Measurements from ENCODE around the gene ABCC9.
"Not testable (repeated sequence)": the region's sequence is repeated elsewhere in the genome, so short reads cannot be mapped to it uniquely, and the experiment has no call there.

The ABCC9 gene

DNA sequence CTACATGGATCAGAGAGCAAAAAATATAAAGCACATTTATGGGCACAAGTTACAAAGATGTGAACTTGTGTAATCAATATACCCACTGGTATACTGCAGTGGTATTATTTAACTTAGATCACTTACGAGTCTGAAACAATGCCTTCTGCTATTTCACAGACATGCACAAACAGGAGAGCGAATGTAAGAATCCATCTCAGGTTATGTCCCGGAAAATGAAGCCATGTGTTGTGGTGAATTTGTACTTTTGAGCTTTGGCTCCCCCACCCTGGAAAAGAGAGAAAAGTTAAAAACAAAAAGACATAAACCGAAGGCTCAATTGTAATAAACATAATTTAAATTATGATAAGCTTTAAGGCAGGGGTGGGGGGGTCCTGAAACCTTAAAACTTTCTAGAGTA is 7.6 kb downstream of the ABCC9 start:
- no peak for DNase-seq (ENCODE audit: low read depth)

GRCh38 chr12:21929972-21930371 is 11.3 kb downstream of the ABCC9 start:
- not testable (repeated sequence) for DNase-seq (ENCODE audit: low read depth)

- DNase-seq (ENCODE audit: low read depth), result no peak
These were observed 15.8 kb downstream of the ABCC9 start for GRCh38 chr12:21925296-21925913.

GRCh38 chr12:21921436-21921835 is 19.8 kb downstream of the ABCC9 start:
- no peak for DNase-seq (ENCODE audit: low read depth)

GRCh38 chr12:21918456-21918855 is 22.8 kb downstream of the ABCC9 start:
- DNase-seq (ENCODE audit: low read depth), result no peak

GRCh38 chr12:21913823-21914222 is 27.4 kb downstream of the ABCC9 start:
- DNase-seq (ENCODE audit: low read depth), result peak; percentile 34

DNA sequence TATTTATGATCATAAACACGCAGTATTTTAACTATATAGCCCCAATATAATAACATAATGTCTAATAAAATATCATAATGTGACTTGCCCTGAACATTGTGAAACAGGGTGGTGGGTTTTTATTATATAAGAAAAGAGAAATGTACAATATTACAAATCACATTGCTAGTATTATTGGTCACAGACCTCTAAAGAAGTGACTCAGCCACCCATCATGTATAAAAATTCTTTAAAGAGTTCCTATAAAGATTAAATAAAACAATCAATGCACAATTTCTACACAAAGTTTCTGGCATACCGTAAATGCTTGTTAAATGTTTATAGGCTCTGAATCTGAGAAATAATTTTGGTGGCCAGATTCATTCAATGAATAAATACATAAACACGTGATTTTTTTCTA is 28.9 kb downstream of the ABCC9 start:
- DNase-seq (ENCODE audit: low read depth), result no peak

- no peak for DNase-seq (ENCODE audit: low read depth)
These were observed 29.4 kb downstream of the ABCC9 start for GRCh38 chr12:21911832-21912231.

- DNase-seq (ENCODE audit: low read depth), result no peak
These were observed 30.6 kb downstream of the ABCC9 start for GRCh38 chr12:21910657-21911056.

DNA sequence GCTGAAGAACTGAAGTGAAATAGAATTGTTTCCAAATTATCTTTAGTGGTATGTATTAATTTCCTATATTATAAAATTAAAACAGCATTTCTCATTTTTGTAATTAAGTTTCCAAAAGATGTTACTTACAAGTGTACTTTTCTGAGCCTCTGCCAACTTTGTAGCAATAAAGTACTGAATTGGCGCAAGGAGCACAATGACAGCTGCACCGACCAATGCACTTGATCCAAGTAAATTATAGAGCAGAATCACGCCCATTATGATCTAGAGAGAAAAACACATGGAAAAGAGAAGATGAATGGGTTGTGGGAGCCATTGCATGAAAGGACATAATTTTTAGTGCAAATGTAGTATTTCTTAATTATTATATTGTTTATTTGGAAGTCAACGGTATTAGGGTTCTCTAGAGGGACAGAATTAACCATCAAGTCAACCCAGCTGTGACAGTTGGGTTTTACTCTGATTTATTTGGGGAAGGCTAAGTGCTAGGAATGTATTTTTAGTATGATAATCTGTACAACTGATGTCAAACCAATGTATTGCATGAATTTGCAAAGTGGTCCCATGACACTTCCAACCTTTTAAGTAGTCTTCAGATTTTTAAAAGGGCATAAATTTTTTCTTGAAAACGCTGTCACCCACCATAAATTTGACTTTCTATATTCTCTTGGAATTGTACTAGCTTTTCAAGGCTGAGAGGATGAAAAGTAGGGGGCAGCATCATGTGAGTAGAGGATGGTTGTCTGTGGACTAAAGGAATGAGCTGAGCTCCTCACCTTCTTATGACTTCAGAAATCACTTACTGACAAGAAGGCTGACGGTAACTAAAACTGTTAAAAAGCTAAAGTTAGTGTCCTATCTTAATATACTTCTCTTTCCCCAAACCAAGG is 33.0 kb downstream of the ABCC9 start:
- no peak for DNase-seq (ENCODE audit: low read depth)

GRCh38 chr12:21906919-21907493 is 34.2 kb downstream of the ABCC9 start:
- DNase-seq (ENCODE audit: low read depth), result no peak

DNA sequence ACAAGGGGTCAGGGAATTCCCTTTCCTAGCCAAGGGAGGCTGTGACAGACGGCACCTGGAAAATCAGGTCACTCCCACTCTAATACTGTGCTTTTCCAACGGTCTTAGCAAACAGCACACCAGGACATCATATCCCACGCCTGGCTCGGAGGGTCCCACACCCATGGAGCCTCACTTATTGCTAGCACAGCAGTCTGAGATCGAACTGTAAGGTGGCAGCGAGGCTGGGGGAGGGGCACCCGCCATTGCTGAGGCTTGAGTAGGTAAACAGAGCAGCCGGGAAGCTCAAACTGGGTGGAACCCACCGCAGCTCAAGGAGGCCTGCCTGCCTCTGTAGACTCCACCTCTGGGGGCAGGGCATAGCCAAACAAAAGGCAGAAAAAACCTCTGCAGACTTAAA is 41.7 kb downstream of the ABCC9 start:
- not testable (repeated sequence) for DNase-seq (ENCODE audit: low read depth)

DNA sequence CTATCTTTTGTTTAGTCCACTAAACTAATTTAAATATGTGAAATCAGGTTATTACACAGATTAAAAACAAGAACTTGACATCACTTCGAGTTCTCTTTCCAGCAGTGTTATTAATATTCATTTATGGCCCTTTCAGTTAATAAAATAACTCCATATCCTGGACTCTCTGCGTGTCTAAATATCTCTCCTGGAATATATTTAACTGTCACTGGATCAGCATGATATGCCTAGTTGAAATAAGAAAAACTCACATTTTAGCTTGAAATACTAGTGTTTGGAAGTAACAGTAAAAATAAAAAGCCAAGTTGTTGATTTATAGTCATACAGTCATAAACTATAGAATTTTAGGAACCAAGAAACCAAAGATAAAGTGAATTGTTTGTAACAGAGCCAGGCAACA is 45.6 kb downstream of the ABCC9 start:
- no peak for DNase-seq (ENCODE audit: low read depth)

GRCh38 chr12:21894792-21895595 is 46.2 kb downstream of the ABCC9 start:
- no peak for DNase-seq (ENCODE audit: low read depth)

GRCh38 chr12:21893924-21894323 is 47.3 kb downstream of the ABCC9 start:
- DNase-seq (ENCODE audit: low read depth), result no peak

GRCh38 chr12:21892341-21892740 is 48.9 kb downstream of the ABCC9 start:
- no peak for DNase-seq (ENCODE audit: low read depth)

DNA sequence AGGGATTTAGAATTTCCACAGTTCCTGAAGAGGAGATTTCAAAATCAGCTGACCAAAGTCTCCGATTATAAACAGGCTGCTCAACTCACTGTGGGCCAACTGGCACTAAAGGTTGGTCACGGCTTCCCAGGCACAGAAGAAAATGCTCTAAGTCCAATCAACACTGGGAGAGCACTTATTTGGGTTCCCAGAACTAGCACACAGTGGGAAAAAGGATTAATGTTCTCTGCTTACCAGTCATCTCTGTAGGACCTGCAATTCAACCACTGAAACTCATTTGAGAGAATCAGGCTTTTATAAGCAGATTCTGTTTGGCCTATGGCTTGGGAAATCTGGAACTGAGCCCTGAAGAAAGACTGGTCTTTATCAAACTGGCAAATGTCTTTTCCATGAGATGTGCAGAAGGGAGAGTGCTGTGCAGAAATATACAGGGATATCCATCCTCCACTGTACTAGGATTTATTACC is 49.4 kb downstream of the ABCC9 start:
- peak; percentile 18 for DNase-seq (ENCODE audit: low read depth)

DNA sequence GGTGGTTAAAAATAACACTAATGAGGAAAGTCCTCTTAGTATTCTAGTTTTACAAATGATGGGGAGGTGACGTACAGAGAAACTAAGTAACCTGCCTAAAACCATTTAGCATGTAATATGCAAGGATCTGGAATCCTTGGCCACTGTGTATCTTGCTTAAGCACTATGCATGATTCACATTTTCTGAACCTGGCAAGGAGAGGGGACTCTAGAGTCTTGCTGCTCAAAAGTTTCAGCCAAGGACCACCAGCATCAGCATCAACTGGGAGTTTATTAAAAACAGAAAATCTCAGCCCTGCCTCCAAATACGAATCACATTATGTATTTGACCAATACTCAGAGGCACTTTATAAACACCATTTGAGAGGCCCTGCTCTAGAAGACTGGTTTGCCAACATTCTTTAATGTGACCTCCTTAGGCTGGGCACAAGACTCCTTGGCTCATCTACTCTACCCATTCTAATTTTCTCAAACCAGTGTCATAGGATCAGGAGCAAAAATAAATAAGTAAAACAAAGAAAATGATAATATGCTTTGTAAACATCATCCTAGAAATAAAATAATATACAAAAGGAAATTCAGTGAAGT is 52.9 kb downstream of the ABCC9 start:
- no peak for DNase-seq (ENCODE audit: low read depth)

DNA sequence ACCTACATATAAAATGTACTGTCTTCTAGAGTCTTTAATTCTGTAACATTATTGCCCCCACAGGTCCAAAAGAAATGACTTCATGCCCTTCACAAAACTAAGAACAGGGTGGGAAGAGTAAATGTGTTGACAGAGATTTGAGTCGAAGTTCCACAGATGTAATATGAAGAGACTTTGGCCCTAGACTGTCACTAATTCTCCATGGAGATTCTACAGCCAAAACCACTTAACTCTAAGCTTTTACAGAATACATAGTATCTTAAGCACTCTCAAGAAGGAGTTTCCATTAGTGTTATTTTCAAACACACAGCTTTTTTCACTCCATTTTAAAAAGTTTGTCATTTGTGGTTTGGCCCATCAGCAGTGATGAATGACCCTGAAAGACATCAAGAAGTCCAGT is 56.3 kb downstream of the ABCC9 start:
- no peak for DNase-seq (ENCODE audit: low read depth)

- DNase-seq (ENCODE audit: low read depth), result no peak
These were observed 58.6 kb downstream of the ABCC9 start for GRCh38 chr12:21882635-21883034.

DNA sequence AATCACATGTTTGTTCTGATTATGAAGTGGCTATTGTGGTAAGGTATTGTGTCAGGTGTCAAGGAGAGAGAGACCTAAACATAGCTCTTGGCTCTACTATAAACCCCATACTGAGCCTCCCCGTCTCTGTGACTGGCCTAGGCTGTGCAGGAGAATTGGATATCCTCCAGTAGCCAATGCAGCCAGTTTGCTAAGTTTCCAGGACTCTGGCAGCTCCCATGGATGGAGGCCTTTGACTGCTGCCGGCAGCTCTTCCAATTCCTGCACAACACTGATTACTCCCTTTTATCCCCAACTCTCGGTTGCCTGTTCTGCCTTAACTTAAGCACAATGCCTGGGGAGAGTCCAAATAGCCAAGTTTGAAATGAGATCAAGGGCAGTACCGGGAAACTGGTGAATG is 59.3 kb downstream of the ABCC9 start:
- no peak for DNase-seq (ENCODE audit: low read depth)

- no peak for DNase-seq (ENCODE audit: low read depth)
These were observed 61.9 kb downstream of the ABCC9 start for GRCh38 chr12:21879312-21879711.

Measured in stromal cell of bone marrow (primary cell).